Neural progenitor cell (in vitro differentiated cells): ENCODE data around the gene VPS35L. TPM values are rescaled to one million over a fixed set of nuclear protein-coding genes. Genes with fewer than 3 reads are reported as not detected.

Experiments
- DNase-seq: peaks from one replicate; pipeline ENCODE4 v3.0.0-alpha.2; 2016; ENCODE audit warnings: low spot score
- H2AFZ ChIP-seq: fragments of 200-600 bp; sonication (generic); replicated peaks from 2 replicates; pipeline ENCODE4 v1.6.1; 2016; ENCODE audit warnings: antibody characterized with exemption
- H3F3A ChIP-seq: fragments of 200-600 bp; sonication (generic); 2 replicates; pipeline ENCODE4 v1.6.1; 2016; ENCODE audit warnings: antibody characterized with exemption, low read depth
- H3K27ac ChIP-seq: fragments of 200-600 bp; sonication (generic); 2 replicates; pipeline ENCODE4 v1.5.1; 2016; ENCODE audit warnings: mild to moderate bottlenecking
- H3K27me3 ChIP-seq: fragments of 200-600 bp; sonication (generic); 2 replicates; pipeline ENCODE4 v1.6.1; 2016; ENCODE audit warnings: mild to moderate bottlenecking, moderate library complexity
- H3K36me3 ChIP-seq: fragments of 200-600 bp; sonication (generic); 2 replicates; pipeline ENCODE4 v1.5.1; 2016
- H3K4me1 ChIP-seq: fragments of 200-600 bp; sonication (generic); 2 replicates; pipeline ENCODE4 v1.6.1; 2016; ENCODE audit warnings: mixed run types
- H3K4me2 ChIP-seq: fragments of 200-600 bp; sonication (generic); 2 replicates; pipeline ENCODE4 v1.6.1; 2016
- H3K4me3 ChIP-seq: fragments of 200-600 bp; sonication (generic); 2 replicates; pipeline ENCODE4 v1.5.1; 2016
- H3K79me2 ChIP-seq: fragments of 200-600 bp; sonication (generic); 2 replicates; pipeline ENCODE4 v1.6.1; 2016; ENCODE audit warnings: low read depth
- H3K9ac ChIP-seq: fragments of 200-600 bp; sonication (generic); 2 replicates; pipeline ENCODE4 v1.6.1; 2016
- H3K9me3 ChIP-seq: fragments of 200-600 bp; sonication (generic); 2 replicates; pipeline ENCODE4 v1.5.1; 2016; ENCODE audit warnings: low read depth
- H4K20me1 ChIP-seq: fragments of 200-600 bp; sonication (generic); 2 replicates; pipeline ENCODE4 v1.6.1; 2016; ENCODE audit warnings: low read depth
- H3K27ac Mint-ChIP-seq: 3 replicates; pipeline ENCODE4 v1.8.0; 2021; ENCODE audit warnings: mixed read lengths
- H3K27me3 Mint-ChIP-seq: 2 replicates; pipeline ENCODE4 v1.8.0; 2022; ENCODE audit warnings: low read depth, mild to moderate bottlenecking, inconsistent platforms, moderate library complexity, mixed read lengths; ENCODE audit not compliant: insufficient read depth
- H3K36me3 Mint-ChIP-seq: 3 replicates; pipeline ENCODE4 v1.8.0; 2021; ENCODE audit warnings: mixed read lengths
- H3K4me1 Mint-ChIP-seq: 3 replicates; pipeline ENCODE4 v1.8.0; 2021; ENCODE audit warnings: mixed read lengths
- H3K4me3 Mint-ChIP-seq: 3 replicates; pipeline ENCODE4 v1.8.0; 2021; ENCODE audit warnings: mild to moderate bottlenecking, moderate library complexity, mixed read lengths
- H3K9me3 Mint-ChIP-seq: 3 replicates; pipeline ENCODE4 v1.8.0; 2020; ENCODE audit warnings: mixed read lengths
- CTCF ChIP-seq: fragments of 200-600 bp; sonication (generic); IDR thresholded peaks from 2 replicates; pipeline ENCODE4 v1.5.1; 2017; ENCODE audit warnings: antibody characterized with exemption, mild to moderate bottlenecking
- EZH2 ChIP-seq: fragments of 200-600 bp; sonication (generic); IDR thresholded peaks from 2 replicates; pipeline ENCODE4 v1.6.1; 2017; ENCODE audit warnings: antibody characterized with exemption, mild to moderate bottlenecking, moderate library complexity
- EZH2phosphoT487 ChIP-seq: fragments of 200-600 bp; sonication (generic); IDR thresholded peaks from 2 replicates; pipeline ENCODE4 v1.6.1; 2017; ENCODE audit warnings: antibody characterized with exemption
- total RNA-seq: library from RNA; depleted of rRNA; stranded (reverse); fragments of >200 nt; gene quantifications from 2 replicates; pipeline ENCODE4 v1.2.3, GENCODE V29; 2015; ENCODE audit warnings: low replicate concordance

The VPS35L gene
- total RNA-seq, 1 donor from 2014 or later: 57.1 TPM

GRCh38 chr16:19741354-19741753 lies 185.9 kb downstream of the VPS35L start:
- Mint-ChIP-seq H3K36me3 (peaks cover 37% of the 10 kb centered on the region), H3K27me3 (no peaks in the 10 kb centered on the region), H3K4me1 (peaks cover 50% of the 10 kb centered on the region), H3K27ac (no peak overlapping the region), H3K9me3 (no peaks in the 10 kb centered on the region), H3K4me3 (no peak overlapping the region)
- no peaks in the 10 kb centered on the region for H3K9me3 ChIP-seq
- H3K36me3 ChIP-seq: no peaks in the 10 kb centered on the region
- TF ChIP-seq EZH2 (no peak), CTCF (no peak), EZH2phosphoT487 (no peak)
- peaks cover 30% of the 10 kb centered on the region for H3F3A ChIP-seq
- peaks cover 32% of the 10 kb centered on the region for H3K4me1 ChIP-seq
- H3K4me2 ChIP-seq: no peak overlapping the region
- H2AFZ ChIP-seq: no peak overlapping the region
- peaks cover 22% of the 10 kb centered on the region for H4K20me1 ChIP-seq
- H3K27ac ChIP-seq: no peak overlapping the region
- no peaks in the 10 kb centered on the region for H3K27me3 ChIP-seq
- H3K4me3 ChIP-seq: no peak overlapping the region
- H3K9ac ChIP-seq: no peak overlapping the region
- no peak for DNase-seq
- H3K79me2 ChIP-seq: no peaks in the 10 kb centered on the region

GRCh38 chr16:19743816-19744159 lies 188.3 kb downstream of the VPS35L start:
- no peak overlapping the region for H3K4me3 Mint-ChIP-seq
- peaks cover 4% of the 10 kb centered on the region for H3K27me3 Mint-ChIP-seq
- peaks cover 47% of the 10 kb centered on the region for H3K4me1 ChIP-seq
- no peaks in the 10 kb centered on the region for H3K9me3 ChIP-seq
- H3K79me2 ChIP-seq: no peaks in the 10 kb centered on the region
- no peak overlapping the region for H3K9ac ChIP-seq
- peaks cover 65% of the 10 kb centered on the region for H3K4me1 Mint-ChIP-seq
- H3K36me3 ChIP-seq: no peaks in the 10 kb centered on the region
- no peaks in the 10 kb centered on the region for H3K9me3 Mint-ChIP-seq
- H3K27me3 ChIP-seq: no peaks in the 10 kb centered on the region
- peaks cover 39% of the 10 kb centered on the region for H3F3A ChIP-seq
- H3K4me3 ChIP-seq: no peak overlapping the region
- no peak for DNase-seq
- H2AFZ ChIP-seq: no peak overlapping the region
- no peak overlapping the region for H3K27ac Mint-ChIP-seq
- no peak for TF ChIP-seq CTCF
- no peak for TF ChIP-seq EZH2
- no peak for TF ChIP-seq EZH2phosphoT487
- H4K20me1 ChIP-seq: peaks cover 34% of the 10 kb centered on the region
- peak overlapping the region; percentile 58 for H3K4me2 ChIP-seq
- peaks cover 19% of the 10 kb centered on the region for H3K36me3 Mint-ChIP-seq
- H3K27ac ChIP-seq: no peak overlapping the region

GRCh38 chr16:19744670-19745069 lies 189.2 kb downstream of the VPS35L start:
- Mint-ChIP-seq H3K36me3 (peaks cover 12% of the 10 kb centered on the region), H3K4me1 (peaks cover 73% of the 10 kb centered on the region), H3K9me3 (no peaks in the 10 kb centered on the region), H3K27me3 (peaks cover 4% of the 10 kb centered on the region), H3K27ac (no peak overlapping the region), H3K4me3 (no peak overlapping the region)
- Histone ChIP-seq H4K20me1 (peaks cover 34% of the 10 kb centered on the region), H3K36me3 (no peaks in the 10 kb centered on the region), H3K27me3 (no peaks in the 10 kb centered on the region), H3K79me2 (no peaks in the 10 kb centered on the region), H3K4me1 (peaks cover 50% of the 10 kb centered on the region), H3F3A (peaks cover 39% of the 10 kb centered on the region), H3K4me2 (no peak overlapping the region), H2AFZ (no peak overlapping the region), H3K4me3 (no peak overlapping the region), H3K9ac (no peak overlapping the region), H3K27ac (no peak overlapping the region), H3K9me3 (no peaks in the 10 kb centered on the region)
- DNase-seq: no peak
- no peak for TF ChIP-seq EZH2
- TF ChIP-seq CTCF: no peak
- no peak for TF ChIP-seq EZH2phosphoT487
